HEK293 (cell line): ENCODE measurements around the gene SKOR2.
A peak's percentile ranks its signal among the peaks of the same experiment; 100 is the strongest.

Experiments
- EGR2 ChIP-seq: fragments of 450-650 bp; formaldehyde crosslinking; IDR thresholded peaks from 2 replicates; pipeline ENCODE4 v1.5.1; 2016; ENCODE audit warnings: low read depth, missing biosample characterization, missing genetic modification characterization
- HOXA7 ChIP-seq: sonication (generic); formaldehyde crosslinking; IDR thresholded peaks from 2 replicates; pipeline ENCODE4 v1.8.1; 2022; ENCODE audit warnings: missing genetic modification reagents, borderline replicate concordance
- KLF9 ChIP-seq: fragments of 450-650 bp; formaldehyde crosslinking; IDR thresholded peaks from 2 replicates; pipeline ENCODE4 v1.5.1; 2016; ENCODE audit warnings: missing biosample characterization, missing genetic modification characterization, low read depth
- MZF1 ChIP-seq: fragments of 450-650 bp; formaldehyde crosslinking; IDR thresholded peaks from 2 replicates; pipeline ENCODE4 v1.5.1; 2017; ENCODE audit warnings: missing biosample characterization, missing genetic modification characterization, borderline replicate concordance
- PRDM2 ChIP-seq: fragments of 450-650 bp; formaldehyde crosslinking; IDR thresholded peaks from 2 replicates; pipeline ENCODE4 v1.5.1; 2016; ENCODE audit warnings: missing biosample characterization, missing genetic modification characterization, borderline replicate concordance
- REPIN1 ChIP-seq: fragments of 450-650 bp; formaldehyde crosslinking; IDR thresholded peaks from 2 replicates; pipeline ENCODE4 v1.5.1; 2017; ENCODE audit warnings: missing biosample characterization, missing genetic modification characterization, low read depth
- SALL2 ChIP-seq: fragments of 450-650 bp; formaldehyde crosslinking; IDR thresholded peaks from 2 replicates; pipeline ENCODE4 v1.5.0; 2017; ENCODE audit warnings: missing biosample characterization, mild to moderate bottlenecking, missing genetic modification characterization, borderline replicate concordance
- ZBTB17 ChIP-seq: fragments of 450-650 bp; formaldehyde crosslinking; IDR thresholded peaks from 2 replicates; pipeline ENCODE4 v1.5.1; 2016; ENCODE audit warnings: missing biosample characterization, missing genetic modification characterization
- ZBTB8A ChIP-seq: fragments of 450-650 bp; formaldehyde crosslinking; IDR thresholded peaks from 2 replicates; pipeline ENCODE4 v1.5.1; 2016; ENCODE audit warnings: missing biosample characterization, missing genetic modification characterization
- ZNF19 ChIP-seq: fragments of 450-650 bp; formaldehyde crosslinking; IDR thresholded peaks from 2 replicates; pipeline ENCODE4; 2016; ENCODE audit warnings: missing biosample characterization, missing genetic modification characterization, low read depth
- ZNF211 ChIP-seq: fragments of 450-650 bp; formaldehyde crosslinking; IDR thresholded peaks from 2 replicates; pipeline ENCODE4 v1.5.1; 2016; ENCODE audit warnings: low read depth, missing biosample characterization, missing genetic modification characterization
- ZNF433 ChIP-seq: fragments of 450-650 bp; formaldehyde crosslinking; IDR thresholded peaks from 2 replicates; pipeline ENCODE4 v1.5.1; 2016; ENCODE audit warnings: missing biosample characterization, missing genetic modification characterization, low read depth
- ZNF501 ChIP-seq: fragments of 450-650 bp; formaldehyde crosslinking; IDR thresholded peaks from 2 replicates; pipeline ENCODE4 v1.5.1; 2016; ENCODE audit warnings: missing biosample characterization, missing genetic modification characterization
- ZNF510 ChIP-seq: fragments of 450-650 bp; formaldehyde crosslinking; IDR thresholded peaks from 2 replicates; pipeline ENCODE4 v1.5.1; 2018; ENCODE audit warnings: mild to moderate bottlenecking, missing genetic modification characterization, missing biosample characterization; ENCODE audit not compliant: insufficient replicate concordance
- ZNF624 ChIP-seq: fragments of 450-650 bp; formaldehyde crosslinking; IDR thresholded peaks from 2 replicates; pipeline ENCODE4 v1.5.1; 2017; ENCODE audit warnings: missing biosample characterization, missing genetic modification characterization
- ZNF670 ChIP-seq: fragments of 450-650 bp; formaldehyde crosslinking; IDR thresholded peaks from 2 replicates; pipeline ENCODE4 v1.5.1; 2016; ENCODE audit warnings: missing biosample characterization, missing genetic modification characterization, low read depth
- ZNF677 ChIP-seq: fragments of 450-650 bp; IDR thresholded peaks from 2 replicates; pipeline ENCODE4 v1.5.0; 2018; ENCODE audit warnings: missing biosample characterization, mild to moderate bottlenecking, missing genetic modification characterization, moderate library complexity
- ZNF701 ChIP-seq: fragments of 450-650 bp; formaldehyde crosslinking; IDR thresholded peaks from 2 replicates; pipeline ENCODE4 v1.5.1; 2016; ENCODE audit warnings: missing biosample characterization, missing genetic modification characterization
- ZNF747 ChIP-seq: fragments of 450-650 bp; formaldehyde crosslinking; IDR thresholded peaks from 2 replicates; pipeline ENCODE4 v1.5.1; 2016; ENCODE audit warnings: missing biosample characterization, missing genetic modification characterization
- ZNF76 ChIP-seq: fragments of 450-650 bp; formaldehyde crosslinking; IDR thresholded peaks from 2 replicates; pipeline ENCODE4; 2016; ENCODE audit warnings: low read depth, missing biosample characterization, missing genetic modification characterization, borderline replicate concordance
- TF ChIP-seq, protein P1 (sequence below): fragments of 450-650 bp; formaldehyde crosslinking; IDR thresholded peaks from 2 replicates; pipeline ENCODE4 v1.5.1; 2016; ENCODE audit warnings: missing biosample characterization, missing genetic modification characterization
- TF ChIP-seq, protein P2 (sequence below): fragments of 450-650 bp; formaldehyde crosslinking; IDR thresholded peaks from 2 replicates; pipeline ENCODE4 v1.5.1; 2016; ENCODE audit warnings: missing biosample characterization, missing genetic modification characterization
- TF ChIP-seq, protein P3 (sequence below): fragments of 450-650 bp; formaldehyde crosslinking; IDR thresholded peaks from 2 replicates; pipeline ENCODE4 v1.5.1; 2016; ENCODE audit warnings: missing biosample characterization, missing genetic modification characterization

SKOR2 gene

DNA sequence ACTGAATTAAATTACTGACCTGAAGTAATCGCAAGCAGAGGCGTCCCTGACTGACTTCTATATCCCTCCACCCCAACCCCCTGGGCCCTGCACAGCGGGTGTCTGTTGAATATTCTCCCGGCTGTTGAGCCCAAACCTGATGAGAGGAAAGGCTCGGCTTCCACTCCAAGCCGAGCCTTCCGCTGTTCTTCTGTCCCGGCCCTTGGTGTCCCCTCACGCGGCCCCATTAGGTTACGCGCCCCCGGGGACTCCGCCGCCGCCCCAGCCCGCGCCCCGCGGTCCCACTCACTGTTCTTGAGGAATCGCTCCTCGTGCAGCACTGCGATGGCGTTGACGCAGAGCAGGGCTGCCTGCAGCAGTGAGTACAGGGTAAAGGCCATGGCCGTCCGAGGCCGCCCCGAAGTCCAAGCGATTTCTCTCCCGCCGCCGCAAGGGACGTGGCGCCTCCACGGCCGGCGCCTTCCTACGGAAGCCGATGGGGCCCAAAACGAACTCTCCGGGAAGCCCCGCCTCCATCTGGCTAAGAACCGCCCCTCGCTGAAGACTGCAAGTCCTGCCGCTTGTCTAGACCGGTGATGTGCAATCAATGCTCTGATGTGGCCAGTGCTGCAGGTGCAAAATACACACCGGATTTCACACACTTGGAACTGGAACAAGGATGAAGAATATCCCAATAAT is 75.4 kb downstream of the SKOR2 start, which contains the start of gene IER3IP1 (continued):
- no peak for TF ChIP-seq PRDM2 (tag by site-specific recombination)
- no peak for TF ChIP-seq ZNF76 (tag by site-specific recombination)
- no peak for TF ChIP-seq ZNF677 (tag by site-specific recombination)
- no peak for TF ChIP-seq ZBTB17 (tag by site-specific recombination)
- no peak for TF ChIP-seq ZNF624 (tag by site-specific recombination)
- TF ChIP-seq ZNF433 (tag by site-specific recombination) = no peak
- no peak for TF ChIP-seq ZNF510
- TF ChIP-seq, protein P1, sequence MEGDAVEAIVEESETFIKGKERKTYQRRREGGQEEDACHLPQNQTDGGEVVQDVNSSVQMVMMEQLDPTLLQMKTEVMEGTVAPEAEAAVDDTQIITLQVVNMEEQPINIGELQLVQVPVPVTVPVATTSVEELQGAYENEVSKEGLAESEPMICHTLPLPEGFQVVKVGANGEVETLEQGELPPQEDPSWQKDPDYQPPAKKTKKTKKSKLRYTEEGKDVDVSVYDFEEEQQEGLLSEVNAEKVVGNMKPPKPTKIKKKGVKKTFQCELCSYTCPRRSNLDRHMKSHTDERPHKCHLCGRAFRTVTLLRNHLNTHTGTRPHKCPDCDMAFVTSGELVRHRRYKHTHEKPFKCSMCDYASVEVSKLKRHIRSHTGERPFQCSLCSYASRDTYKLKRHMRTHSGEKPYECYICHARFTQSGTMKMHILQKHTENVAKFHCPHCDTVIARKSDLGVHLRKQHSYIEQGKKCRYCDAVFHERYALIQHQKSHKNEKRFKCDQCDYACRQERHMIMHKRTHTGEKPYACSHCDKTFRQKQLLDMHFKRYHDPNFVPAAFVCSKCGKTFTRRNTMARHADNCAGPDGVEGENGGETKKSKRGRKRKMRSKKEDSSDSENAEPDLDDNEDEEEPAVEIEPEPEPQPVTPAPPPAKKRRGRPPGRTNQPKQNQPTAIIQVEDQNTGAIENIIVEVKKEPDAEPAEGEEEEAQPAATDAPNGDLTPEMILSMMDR = peak; percentile 64
- TF ChIP-seq, protein P2, sequence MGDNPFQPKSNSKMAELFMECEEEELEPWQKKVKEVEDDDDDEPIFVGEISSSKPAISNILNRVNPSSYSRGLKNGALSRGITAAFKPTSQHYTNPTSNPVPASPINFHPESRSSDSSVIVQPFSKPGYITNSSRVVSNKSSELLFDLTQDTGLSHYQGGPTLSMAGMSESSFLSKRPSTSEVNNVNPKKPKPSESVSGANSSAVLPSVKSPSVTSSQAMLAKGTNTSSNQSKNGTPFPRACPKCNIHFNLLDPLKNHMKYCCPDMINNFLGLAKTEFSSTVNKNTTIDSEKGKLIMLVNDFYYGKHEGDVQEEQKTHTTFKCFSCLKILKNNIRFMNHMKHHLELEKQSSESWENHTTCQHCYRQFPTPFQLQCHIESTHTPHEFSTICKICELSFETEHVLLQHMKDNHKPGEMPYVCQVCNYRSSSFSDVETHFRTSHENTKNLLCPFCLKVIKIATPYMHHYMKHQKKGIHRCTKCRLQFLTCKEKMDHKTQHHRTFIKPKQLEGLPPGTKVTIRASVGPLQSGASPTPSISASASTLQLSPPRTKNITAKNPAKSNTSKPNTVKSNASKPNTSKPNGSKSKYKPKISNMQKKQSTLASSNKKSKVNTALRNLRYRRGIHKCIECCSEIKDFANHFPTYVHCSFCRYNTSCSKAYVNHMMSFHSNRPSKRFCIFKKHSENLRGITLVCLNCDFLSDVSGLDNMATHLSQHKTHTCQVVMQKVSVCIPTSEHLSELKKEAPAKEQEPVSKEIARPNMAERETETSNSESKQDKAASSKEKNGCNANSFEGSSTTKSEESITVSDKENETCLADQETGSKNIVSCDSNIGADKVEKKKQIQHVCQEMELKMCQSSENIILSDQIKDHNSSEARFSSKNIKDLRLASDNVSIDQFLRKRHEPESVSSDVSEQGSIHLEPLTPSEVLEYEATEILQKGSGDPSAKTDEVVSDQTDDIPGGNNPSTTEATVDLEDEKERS = no peak
- TF ChIP-seq KLF9 (tag by site-specific recombination) = peak; percentile 33; the same call in 1 of the 2 replicates
- no peak for TF ChIP-seq REPIN1
- TF ChIP-seq ZNF19 = no peak
- TF ChIP-seq ZNF701 = no peak
- no peak for TF ChIP-seq MZF1 (tag by site-specific recombination)
- peak; percentile 92; the same call in 1 of the 2 replicates for TF ChIP-seq ZNF501 (tag by site-specific recombination)
- TF ChIP-seq ZNF211 = no peak
- no peak for TF ChIP-seq ZNF747 (tag by site-specific recombination)
- TF ChIP-seq HOXA7 = no peak
- no peak for TF ChIP-seq SALL2 (tag by site-specific recombination)
- no peak for TF ChIP-seq ZBTB8A (tag by site-specific recombination)
- TF ChIP-seq ZNF670 (tag by site-specific recombination) = no peak
- TF ChIP-seq, protein P3, sequence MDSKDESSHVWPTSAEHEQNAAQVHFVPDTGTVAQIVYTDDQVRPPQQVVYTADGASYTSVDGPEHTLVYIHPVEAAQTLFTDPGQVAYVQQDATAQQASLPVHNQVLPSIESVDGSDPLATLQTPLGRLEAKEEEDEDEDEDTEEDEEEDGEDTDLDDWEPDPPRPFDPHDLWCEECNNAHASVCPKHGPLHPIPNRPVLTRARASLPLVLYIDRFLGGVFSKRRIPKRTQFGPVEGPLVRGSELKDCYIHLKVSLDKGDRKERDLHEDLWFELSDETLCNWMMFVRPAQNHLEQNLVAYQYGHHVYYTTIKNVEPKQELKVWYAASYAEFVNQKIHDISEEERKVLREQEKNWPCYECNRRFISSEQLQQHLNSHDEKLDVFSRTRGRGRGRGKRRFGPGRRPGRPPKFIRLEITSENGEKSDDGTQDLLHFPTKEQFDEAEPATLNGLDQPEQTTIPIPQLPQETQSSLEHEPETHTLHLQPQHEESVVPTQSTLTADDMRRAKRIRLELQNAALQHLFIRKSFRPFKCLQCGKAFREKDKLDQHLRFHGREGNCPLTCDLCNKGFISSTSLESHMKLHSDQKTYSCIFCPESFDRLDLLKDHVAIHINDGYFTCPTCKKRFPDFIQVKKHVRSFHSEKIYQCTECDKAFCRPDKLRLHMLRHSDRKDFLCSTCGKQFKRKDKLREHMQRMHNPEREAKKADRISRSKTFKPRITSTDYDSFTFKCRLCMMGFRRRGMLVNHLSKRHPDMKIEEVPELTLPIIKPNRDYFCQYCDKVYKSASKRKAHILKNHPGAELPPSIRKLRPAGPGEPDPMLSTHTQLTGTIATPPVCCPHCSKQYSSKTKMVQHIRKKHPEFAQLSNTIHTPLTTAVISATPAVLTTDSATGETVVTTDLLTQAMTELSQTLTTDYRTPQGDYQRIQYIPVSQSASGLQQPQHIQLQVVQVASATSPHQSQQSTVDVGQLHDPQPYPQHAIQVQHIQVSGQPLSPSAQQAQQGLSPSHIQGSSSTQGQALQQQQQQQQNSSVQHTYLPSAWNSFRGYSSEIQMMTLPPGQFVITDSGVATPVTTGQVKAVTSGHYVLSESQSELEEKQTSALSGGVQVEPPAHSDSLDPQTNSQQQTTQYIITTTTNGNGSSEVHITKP (tag by site-specific recombination) = 0 out of 2 replicates have a peak, but pooled peaks have one; percentile 15
- TF ChIP-seq EGR2 (tag by site-specific recombination) = no peak
